Astrocyte (in vitro differentiated cells and primary cell): ENCODE results near the gene SENP3.

Experiments
- CTCF ChIP-seq: IDR thresholded peaks from 2 replicates; pipeline ENCODE4 v1.5.1; 2011; ENCODE audit warnings: low read depth, mild to moderate bottlenecking, inconsistent platforms, low read length, moderate library complexity; ENCODE audit not compliant: insufficient read depth
- EZH2 ChIP-seq: IDR thresholded peaks from 2 replicates; pipeline ENCODE4 v1.6.1; 2012; ENCODE audit warnings: mild to moderate bottlenecking, low read length, inconsistent platforms; ENCODE audit not compliant: insufficient read depth

GRCh38 chr17:7548585-7549400 lies 12.9 kb upstream of the SENP3 start, which contains the start of gene TNFSF12:
- TF ChIP-seq CTCF (no peak), EZH2 (no peak)
